Central memory CD4-positive, alpha-beta T cell (primary cell): ENCODE results near the gene NYNRIN.
"Not testable (repeated sequence)": the region's sequence is repeated elsewhere in the genome, so short reads cannot be mapped to it uniquely, and the experiment has no call there.

Experiments
- DNase-seq: peaks from one replicate; pipeline ENCODE4 v3.0.0; 2022

The NYNRIN gene

DNA sequence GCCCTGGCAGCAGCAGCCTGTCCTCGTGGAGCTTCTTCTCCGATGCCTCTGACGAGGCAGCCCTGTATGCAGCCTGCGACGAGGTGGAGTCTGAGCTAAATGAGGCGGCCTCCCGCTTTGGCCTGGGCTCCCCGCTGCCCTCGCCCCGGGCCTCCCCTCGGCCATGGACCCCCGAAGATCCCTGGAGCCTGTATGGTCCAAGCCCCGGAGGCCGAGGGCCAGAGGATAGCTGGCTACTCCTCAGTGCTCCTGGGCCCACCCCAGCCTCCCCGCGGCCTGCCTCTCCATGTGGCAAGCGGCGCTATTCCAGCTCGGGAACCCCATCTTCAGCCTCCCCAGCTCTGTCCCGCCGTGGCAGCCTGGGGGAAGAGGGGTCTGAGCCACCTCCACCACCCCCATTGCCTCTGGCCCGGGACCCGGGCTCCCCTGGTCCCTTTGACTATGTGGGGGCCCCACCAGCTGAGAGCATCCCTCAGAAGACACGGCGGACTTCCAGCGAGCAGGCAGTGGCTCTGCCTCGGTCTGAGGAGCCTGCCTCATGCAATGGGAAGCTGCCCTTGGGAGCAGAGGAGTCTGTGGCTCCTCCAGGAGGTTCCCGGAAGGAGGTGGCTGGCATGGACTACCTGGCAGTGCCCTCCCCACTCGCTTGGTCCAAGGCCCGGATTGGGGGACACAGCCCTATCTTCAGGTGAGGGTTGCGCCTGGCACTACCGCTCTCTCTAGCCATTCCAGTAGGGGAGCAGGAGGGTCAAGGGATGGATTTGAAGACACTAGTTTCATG, 28.7 kb upstream of the NYNRIN start:
- DNase-seq = no peak

DNA sequence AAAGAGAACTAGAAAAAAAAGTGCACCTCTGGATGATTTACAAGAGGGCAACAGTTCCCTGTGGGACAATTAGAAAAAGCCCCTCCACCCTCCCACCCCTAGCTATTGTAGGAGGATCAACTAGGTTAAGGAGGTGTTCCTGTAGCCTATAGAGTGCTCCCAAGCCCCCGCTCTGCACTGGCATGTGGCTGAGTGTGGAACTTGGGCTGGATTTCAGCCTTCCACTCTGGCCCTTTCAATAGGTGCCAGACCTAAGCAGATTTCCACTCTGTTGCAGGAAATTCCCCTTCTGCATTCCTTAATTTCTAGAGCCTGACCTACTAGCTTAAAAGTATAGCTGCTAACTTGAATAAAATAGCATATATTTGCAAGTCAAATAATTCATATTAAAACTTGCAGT, 28.1 kb upstream of the NYNRIN start:
- DNase-seq = no peak

DNA sequence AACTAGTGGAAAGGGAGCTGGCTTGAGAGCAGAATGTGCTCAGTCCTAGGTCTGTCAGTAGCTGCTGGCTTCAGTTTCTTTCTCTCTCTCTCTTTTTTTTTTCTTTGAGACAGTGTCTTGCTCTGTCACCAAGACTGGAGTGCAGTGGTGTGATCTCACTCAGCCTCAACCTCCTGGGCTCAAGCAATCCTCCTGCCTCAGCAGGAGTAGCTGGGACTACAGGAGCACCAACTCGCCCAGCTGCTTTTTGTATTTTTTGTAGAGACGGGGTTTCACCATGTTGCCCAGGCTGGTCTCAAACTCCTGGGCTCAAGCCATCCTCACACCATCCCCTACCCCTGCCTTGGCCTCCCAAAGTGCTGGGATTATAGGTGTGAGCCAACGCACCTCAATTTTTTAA, 27.2 kb upstream of the NYNRIN start:
- DNase-seq = not testable (repeated sequence)

DNA sequence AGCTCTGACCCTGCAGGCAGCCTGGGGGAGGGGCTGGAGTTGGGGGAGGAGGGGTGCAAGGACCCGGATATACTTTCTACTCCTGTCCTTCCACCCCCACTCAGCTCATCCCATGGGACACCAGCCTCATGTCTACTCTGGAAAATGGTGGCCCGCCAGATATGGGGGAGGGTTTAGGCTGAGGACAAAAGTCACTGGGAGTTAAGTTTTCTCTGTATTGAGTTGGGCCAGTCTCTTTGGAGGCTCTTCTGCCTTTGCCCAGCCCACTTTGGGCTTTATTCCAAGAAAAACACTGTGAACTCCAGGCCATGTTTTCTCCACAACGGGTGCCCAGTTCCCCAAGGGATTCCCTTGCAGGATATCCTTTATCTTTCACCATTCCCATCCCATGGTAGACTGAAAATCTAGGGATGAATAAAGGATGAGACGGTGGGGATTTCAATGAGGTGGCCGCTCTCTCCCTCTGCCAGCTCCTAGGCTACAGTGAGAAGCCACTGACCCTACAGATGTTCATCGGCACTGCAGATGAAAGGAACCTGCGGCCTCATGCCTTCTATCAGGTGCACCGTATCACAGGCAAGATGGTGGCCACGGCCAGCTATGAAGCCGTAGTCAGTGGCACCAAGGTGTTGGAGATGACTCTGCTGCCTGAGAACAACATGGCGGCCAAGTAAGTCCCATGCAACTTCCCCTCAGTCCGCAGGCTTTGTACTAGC, 25.9 kb upstream of the NYNRIN start:
- no peak for DNase-seq

DNA sequence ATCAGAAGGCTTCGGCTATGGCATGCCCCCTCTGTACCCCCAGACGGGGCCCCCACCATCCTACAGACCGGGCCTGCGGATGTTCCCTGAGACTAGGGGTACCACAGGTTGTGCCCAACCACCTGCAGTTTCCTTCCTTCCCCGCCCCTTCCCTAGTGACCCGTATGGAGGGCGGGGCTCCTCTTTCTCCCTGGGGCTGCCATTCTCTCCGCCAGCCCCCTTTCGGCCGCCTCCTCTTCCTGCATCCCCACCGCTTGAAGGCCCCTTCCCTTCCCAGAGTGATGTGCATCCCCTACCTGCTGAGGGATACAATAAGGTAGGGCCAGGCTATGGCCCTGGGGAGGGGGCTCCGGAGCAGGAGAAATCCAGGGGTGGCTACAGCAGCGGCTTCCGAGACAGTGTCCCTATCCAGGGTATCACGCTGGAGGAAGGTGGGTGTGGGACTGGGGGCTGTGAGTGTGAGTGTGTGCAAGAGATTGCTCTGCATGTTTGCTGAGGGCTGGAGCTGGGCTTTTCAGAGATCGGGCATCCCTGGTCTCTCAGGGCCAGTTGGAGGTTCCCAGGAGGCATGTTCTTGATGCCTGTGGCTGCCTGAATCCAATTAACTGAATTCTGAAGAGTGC, 22.2 kb upstream of the NYNRIN start:
- no peak for DNase-seq

DNA sequence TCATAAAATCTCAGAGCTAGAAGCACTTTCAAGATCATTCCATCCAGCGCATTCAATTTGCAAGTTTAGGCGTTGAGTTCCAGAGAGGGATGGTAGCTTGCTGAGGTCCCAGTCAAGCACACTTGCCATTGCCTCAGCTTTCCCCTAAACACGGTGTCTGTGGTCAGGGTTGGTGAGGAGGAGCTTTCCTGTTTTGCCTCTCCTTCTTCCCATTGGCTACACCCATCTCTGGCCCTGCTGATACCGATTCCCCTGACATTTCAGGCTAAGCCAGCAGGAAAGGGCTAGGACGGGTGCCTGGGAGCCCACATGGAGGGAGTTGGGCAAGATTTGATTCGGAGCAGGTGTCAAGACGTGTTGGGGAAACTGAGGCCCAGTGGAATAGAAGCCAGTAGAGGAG, 21.7 kb upstream of the NYNRIN start:
- no peak for DNase-seq

DNA sequence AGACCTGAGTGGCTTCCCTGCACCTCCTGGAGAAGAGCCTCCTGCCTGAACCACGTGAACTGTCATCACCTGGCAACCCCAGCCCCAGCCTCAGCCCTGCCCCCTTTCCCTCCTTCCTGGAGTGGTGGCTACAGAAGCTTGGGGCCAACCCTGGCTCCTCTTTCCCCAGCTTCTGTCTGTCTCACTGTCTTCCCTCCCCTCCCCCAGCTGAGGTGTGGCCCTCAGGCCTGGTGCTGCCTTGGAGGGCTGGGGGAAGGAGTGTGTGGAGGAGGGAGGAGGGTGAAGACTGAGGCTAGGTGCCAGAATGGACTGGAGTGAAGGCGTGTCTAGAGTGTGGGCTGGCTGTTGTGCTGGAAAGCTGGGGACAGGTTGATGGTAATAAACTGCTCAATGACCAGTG, 21.1 kb upstream of the NYNRIN start:
- DNase-seq = no peak

DNA sequence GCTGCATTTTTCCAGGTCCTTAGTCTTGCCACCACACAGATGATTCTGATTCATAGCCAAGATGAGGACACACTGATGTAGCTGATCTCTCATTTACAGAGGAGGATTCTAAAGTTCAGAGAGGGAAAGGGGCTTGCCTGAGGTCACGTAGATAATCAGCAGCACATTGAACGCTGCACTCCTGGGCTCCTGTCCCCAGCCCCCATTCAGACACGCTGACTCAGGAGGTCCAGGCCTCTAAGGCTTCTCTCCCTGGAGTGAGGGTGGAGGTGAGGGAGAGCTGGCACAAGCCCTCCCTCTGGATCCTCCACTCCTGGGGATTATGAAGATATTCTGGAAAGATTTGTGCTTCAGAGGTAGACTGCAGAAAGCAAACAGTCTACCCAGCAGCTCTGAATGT, 20.5 kb upstream of the NYNRIN start:
- DNase-seq = no peak

DNA sequence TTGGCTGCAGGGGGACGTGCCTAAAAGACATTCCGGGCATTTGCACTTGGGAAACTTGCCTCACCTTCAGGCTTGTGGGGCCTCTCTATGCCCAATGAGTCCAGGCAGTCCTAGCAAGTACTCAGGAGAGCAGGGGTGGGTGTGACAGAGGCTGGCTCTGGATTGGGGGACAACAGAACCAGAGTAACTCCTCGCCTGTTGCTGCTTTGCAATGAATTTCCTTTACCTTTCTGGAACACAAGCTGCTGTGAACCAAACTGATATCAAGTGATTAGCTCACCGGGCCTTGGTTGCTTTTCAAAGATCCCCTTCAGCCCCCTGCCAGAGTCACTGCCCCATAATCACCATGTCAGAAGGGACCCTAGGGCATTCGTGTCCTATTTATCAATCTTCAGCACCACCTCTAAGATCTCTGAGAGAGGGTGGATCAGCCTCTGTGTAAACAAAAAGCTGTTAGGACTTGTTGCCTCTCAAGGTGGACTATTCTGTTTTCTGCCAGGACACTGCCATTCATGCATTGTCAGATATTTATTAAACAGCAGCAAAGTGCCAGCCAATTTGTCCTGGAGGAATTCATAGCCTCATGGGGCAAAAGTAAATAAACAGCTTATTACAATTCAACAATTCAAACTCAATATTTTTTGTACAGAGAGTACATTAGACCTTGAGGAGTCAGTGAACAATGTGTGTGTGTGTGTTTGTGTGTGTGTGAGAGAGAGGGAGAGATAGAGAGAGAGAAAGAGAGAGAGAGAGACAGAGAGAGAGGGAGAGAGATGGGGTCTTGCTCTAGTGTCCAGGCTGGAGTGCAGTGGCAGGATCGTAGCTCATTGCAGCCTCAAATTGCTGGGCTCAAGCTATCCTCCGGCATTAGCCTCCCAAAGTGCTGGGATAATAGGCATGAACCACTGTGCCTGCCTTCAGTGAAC, 19.6 kb upstream of the NYNRIN start:
- no peak for DNase-seq

DNA sequence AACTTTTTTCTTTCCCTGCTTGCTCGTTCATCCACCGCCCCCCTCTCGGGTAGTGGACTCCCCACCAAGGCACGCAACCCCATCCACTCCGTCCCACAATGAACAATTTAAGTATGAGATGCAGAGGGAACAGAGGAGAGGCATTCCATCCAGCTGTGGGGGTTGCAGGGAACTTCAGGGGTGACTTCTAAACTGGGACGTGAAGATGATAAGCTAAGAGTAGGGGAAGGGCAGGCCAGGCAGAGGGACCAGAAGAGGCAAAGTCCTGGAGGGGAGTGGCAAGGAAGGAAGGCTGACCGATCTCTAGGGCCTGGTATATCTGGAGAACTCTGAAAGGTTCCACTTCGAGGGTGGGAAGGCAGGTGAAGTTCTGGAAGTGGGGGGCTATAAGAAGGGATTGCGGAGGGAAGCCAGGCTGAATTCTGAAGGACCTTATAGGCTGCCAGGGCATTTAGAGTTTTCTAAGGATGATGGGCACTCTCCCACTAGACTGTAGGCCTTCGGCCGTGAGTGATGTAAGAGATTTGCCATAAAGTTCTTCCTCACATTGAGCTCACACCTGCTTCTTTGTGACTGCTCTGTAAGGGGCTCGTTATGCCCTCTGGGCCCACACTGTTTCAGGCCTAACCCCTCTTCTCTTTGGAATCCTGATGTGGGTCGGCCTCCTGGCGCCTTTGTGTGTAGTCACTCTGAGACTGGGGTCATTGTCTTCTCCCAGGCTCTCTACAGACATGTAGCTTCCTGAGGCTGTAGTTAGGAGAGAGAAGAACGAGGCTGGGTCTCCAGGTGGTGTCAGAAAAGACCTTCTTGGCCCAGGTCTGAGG, 18.7 kb upstream of the NYNRIN start:
- no peak for DNase-seq

DNA sequence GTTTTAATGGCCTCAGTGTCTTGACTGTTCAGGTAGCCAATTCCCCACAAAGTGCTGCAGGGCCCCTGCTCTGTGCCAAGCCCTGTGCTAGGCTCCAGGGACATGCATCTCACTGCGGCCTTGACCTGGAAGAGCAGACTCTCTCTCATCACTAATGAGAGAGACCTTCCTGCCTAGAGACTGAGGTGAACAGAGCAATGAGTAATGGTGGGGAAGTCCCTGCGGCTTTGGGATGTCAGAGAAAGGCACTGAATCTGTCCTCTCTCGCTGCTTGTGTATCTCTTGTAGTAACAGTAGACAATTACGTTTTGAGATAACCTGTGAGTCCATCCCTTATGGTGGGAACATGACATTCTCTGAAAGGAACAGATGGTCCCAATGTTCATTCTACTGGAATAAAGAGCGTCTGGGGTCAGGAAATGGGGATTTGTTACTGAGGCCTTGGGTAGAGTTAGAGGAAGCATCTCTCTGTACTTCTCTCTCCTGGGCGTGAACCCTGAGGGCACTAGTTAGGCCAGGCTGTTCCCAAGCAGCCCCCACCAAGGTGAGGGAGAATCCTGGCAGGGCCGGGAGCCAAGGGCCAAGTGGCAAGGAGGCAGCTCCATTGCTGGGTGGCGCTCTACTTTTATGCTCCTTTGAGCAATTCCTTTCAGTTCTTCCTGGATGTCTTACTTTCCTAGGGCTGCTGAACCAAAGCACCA, 17.3 kb upstream of the NYNRIN start:
- no peak for DNase-seq

DNA sequence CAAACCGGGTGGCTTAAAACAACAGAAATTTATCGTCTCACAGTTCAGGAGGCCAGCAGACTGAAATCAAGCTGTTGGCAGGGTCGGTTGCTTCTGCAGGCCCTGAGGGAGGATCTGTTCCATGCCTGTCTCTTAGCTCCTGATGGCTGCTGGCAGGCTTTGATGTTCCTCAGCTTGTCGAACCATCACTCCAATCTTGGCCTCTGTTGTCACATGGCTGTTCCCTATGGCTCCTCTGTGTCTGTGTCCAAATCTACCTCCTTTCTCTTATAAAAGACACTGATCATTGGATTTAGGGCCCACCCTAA, 16.8 kb upstream of the NYNRIN start:
- no peak for DNase-seq

DNA sequence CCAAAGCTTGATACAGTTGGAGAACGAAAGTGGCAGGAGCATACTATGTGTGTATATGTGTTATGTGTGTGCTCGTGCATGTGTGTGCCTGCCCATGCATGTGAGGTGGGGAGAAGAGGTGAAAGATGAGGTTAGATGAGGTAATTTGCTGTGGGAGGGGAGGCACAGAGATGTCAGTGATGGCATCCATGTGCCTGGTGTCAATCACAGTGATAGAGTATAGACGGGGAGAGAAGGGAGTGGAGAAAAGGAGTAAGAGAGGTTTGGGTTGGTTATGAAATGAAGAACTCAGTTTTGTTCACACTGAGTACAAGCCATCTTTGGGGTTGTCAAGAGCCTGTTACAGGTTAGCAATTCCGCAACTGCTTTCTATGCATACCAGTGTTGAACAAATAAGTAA, 14.6 kb upstream of the NYNRIN start:
- no peak for DNase-seq

DNA sequence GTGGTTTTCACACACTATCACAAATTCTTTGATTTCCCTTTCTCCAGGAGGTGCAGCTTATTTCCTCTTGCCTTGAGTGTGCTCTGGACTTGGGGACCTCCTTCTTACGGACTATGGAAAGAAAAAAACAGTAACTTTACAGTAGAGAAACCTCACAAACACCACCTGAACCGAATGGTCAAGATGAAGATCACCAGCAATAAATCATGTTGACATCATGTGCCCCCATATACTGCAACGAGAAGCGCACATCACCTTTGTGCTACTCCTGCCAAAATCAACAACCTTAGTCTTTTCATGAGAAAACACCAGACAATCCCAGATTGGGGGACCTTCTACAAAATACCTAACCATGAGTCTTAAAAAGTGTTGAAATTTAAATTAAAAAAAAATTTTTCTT, 13.3 kb upstream of the NYNRIN start:
- DNase-seq = no peak

DNA sequence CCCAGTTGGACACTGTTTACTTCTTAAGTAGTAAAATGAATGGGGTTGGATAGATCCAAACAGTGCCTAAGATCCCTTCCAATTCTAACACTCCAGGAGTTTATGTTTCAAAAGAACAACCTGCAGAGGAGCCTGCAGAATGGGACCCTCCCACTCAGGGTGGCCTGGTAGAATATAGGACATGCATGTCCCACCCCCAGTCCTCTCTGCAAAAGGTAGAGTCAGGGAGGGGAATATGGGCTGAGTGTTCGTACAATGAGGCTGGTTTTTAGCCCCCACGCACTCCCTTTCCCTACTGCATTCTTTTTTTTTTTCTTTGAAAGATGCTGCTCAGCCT, 11.8 kb upstream of the NYNRIN start:
- DNase-seq = no peak

DNA sequence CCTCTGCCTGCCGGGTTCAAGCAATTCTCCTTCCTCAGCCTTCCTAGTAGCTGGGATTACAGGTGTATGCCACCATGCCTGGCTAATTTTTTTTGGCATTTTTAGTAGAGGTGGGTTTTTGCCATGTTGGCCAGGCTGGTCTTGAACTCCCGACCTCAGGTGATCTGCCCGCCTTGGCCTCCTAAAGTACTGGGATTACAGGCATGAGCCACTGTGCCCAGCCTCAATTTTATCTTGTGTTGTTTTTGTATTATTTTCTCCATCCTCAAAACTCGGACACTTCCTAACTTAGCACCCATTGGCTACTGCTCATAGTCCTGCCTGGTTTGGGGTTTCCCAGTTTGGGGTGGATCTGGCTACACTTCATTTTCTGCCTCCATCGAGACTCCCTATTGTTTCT, 11.2 kb upstream of the NYNRIN start:
- not testable (repeated sequence) for DNase-seq

DNA sequence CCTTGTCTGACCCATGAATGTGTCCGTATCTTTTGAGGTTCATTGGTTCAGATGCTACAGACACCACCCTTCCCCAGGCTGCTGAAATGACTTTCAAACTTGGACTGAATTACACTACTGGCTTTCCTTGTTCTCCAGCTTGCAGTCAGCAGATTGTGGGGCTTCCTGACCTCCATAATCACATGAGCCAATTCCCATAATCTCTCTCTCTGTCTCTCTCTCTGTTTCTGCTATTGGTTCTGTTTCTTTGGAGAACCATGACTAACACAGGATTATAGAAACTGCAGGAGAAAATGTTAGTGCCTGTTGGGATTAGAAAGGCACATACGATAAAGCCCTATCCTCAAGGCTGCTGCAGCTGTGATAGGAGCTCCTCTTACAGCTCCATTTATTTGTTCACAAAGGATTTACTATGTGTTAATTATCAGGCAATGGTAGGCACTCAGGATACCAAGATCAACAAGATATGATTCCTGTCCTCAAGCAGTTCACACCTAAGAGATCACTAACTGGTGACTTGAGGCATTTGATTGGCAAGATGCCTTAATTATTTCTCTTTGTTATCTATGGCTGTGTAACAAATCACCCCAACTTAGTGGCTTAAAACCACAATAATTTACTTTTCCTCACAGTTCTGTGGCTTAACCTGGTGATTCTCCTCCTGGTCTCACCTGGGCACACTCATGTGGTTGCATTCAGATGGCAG, 10.2 kb upstream of the NYNRIN start:
- DNase-seq = no peak

DNA sequence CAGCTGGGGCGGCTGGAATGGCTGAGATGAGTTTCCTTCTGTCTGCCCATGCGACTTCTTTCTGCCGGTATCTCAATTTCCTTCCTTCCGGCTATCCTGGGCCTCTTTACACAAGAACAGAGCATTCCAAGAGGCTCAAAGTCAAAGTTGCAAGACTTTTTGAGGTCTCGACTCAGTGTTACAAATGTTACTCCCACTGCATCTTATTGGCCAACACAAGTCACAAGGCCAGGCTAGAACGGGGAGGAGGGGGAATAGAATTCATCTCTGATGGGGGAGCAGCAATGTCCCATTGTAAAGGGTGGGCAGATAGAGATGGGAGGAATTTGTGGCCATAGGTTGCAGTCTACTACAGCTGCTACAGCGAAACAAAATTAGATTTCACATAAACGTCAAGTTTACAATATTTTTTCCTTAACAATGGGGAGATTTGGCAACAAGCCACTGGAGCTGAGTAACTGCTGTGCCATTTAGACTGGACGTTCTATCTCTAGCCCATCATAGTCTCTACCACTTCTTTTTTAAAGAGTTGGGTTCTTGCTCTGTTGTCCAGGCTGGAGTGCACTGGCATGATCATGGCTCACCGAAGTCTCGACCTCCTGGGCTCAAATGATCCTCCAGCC, 9.5 kb upstream of the NYNRIN start:
- no peak for DNase-seq

DNA sequence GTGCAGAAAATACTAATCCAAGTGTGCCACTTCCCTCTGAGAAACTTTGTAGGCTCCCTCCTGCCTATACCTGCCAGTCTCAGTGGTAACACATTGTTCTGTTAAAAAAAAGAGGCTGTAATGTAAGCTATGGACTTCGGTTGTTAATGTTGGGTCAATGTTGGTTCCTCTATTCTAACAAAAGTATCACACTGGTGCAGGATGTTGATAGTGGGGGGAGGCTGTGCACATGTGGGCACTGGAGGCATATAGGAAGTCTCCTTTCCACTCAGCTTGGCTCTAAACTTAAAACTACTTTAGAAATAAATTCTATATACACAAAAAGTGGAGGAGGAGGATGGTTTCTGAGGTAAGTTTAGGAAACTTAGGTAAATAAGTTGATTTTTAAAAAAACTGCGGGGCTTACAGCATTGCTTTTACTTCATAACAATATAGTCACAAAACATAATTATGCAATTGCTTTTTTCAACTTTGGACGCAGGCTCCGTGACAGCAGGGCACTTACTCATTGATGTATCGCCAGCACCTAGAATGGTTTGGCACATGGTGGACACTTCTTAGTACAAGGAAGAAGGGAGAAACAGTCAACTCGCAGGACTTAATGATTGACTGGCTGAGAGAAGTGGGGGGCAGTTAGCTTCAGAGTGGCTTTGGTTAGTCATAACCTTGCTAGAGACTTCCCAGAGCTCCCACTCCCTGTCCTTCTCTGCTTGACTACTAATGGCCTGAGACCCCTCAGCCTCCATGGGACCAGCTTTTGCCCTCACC, 7.9 kb upstream of the NYNRIN start:
- no peak for DNase-seq
